Measurements from ENCODE around the gene KIF11. TPM values are rescaled to one million over a fixed set of nuclear protein-coding genes. Genes with fewer than 3 reads are reported as not detected.

The KIF11 gene
- total and polyA plus RNA-seq, 2 of the 13 experiments (the other 11 are each of a cell fraction or from before 2014, with no cell fraction given) = 8.7 to 38.4 TPM

GRCh38 chr10:92681306-92681834, 88.4 kb downstream of the KIF11 start:
- DNase-seq (ENCODE audit: low spot score) = no peak
- POLR2A ChIA-PET = interaction anchor here (2.0 kb wide), 1 partner anchor 9 kb away, joined by 9 read pairs; the partner anchor contains the start of gene HHEX
- CTCF ChIA-PET (ENCODE audit: low intra/inter-chr PET ratio, low total read pairs) = no interaction called here
- no peaks in the 10 kb centered on the region; a peak in 1 of 5 replicates for H3K27me3 ChIP-seq (ENCODE audit: control insufficient read depth in 1 of 2, insufficient read depth in 2 of 2, low read length in 2 of 2)
- no peaks in the 10 kb centered on the region for H3K79me2 ChIP-seq (ENCODE audit: insufficient read depth, low read length)
- 98% methylated on average over 2 of the region's 2 CpGs for WGBS (ENCODE audit: low lambda C conversion rate)
- ATAC-seq = no peak
- no peak for FAIRE-seq
- in situ Hi-C loops (cut with HindIII; ENCODE audit: extremely low pct_ligation_motif_present, low pct_unique_long_range_greater_than_20kb) (no loop called here), intact Hi-C loops (cut with micrococcal nuclease; ENCODE audit: unreplicated experiment) (no loop called here)
- no peak overlapping the region for H3K4me3 ChIP-seq (replicated peaks in 1 of 3; ENCODE audit: insufficient read depth in 1 of 3, low read depth in 2 of 3, low read length in 3 of 3)
- H3K27ac ChIP-seq (ENCODE audit: extremely low read length, insufficient read depth, low read length) = no peak overlapping the region
- no peaks in the 10 kb centered on the region for H3K4me1 ChIP-seq (ENCODE audit: insufficient read depth, low read length)
- no peak overlapping the region for H2AFZ ChIP-seq (ENCODE audit: low read length)
- H3K4me2 ChIP-seq (ENCODE audit: low read depth, low read length) = no peak overlapping the region
- no peaks in the 10 kb centered on the region for H4K20me1 ChIP-seq (ENCODE audit: insufficient read depth, low read length)
- H3K9me3 ChIP-seq (ENCODE audit: low read length) = no peaks in the 10 kb centered on the region
- no TSS peak for BruUV-seq (replicated peaks)
- no peaks in the 10 kb centered on the region for H3K36me3 ChIP-seq (replicated peaks in 1 of 2; ENCODE audit: control insufficient read depth in 1 of 2, insufficient read depth in 2 of 2, low read length in 2 of 2)
- H3K9ac ChIP-seq (ENCODE audit: insufficient read depth, low read depth, low read length) = no peak overlapping the region
- TF ChIP-seq ZBTB4 (CRISPR knock-in tag; IDR thresholded peaks at IDR 0.05; ENCODE audit: borderline replicate concordance) (no peak), PBX2 (CRISPR knock-in tag; IDR thresholded peaks at IDR 0.05) (no peak), HNRNPLL (IDR thresholded peaks at IDR 0.05; ENCODE audit: low read depth, low read length, poor library complexity, severe bottlenecking) (no peak), RBFOX2 (IDR thresholded peaks at IDR 0.05; ENCODE audit: low read depth, low read length) (no peak), ZBTB46 (CRISPR knock-in tag; IDR thresholded peaks at IDR 0.05; ENCODE audit: borderline replicate concordance) (no peak), ARHGAP35 (CRISPR knock-in tag; IDR thresholded peaks at IDR 0.05; ENCODE audit: borderline replicate concordance) (no peak), ESRRA (CRISPR knock-in tag; IDR thresholded peaks at IDR 0.05; ENCODE audit: low read depth) (no peak), PAX8 (CRISPR knock-in tag; IDR thresholded peaks at IDR 0.05; ENCODE audit: borderline replicate concordance) (no peak), ZNF644 (CRISPR knock-in tag; IDR thresholded peaks at IDR 0.05; ENCODE audit: low read depth) (no peak), ZNF552 (CRISPR knock-in tag; IDR thresholded peaks at IDR 0.05; ENCODE audit: borderline replicate concordance) (no peak), CEBPZ (IDR thresholded peaks at IDR 0.05; ENCODE audit: low read length) (no peak), ETS1 (CRISPR knock-in tag; IDR thresholded peaks at IDR 0.05) (no peak), SP2 (CRISPR knock-in tag; IDR thresholded peaks at IDR 0.05) (no peak)

All from HepG2 (cell line).